CD4-positive, CD25-positive, alpha-beta regulatory T cell (primary cell): ENCODE data around the gene TRIO. TPM values are rescaled to one million over a fixed set of nuclear protein-coding genes. Genes with fewer than 3 reads are reported as not detected.

Experiments used
- ATAC-seq, 2 donors: fragments of 150-1000 bp; cut with Tn5 transposase; one replicate each; pipeline ENCODE4 v1.10.0; 2021; ENCODE audit warnings: low read depth in 2 of 2, moderate number of reproducible peaks in 2 of 2, moderate library complexity in 1 of 2
- DNase-seq, 3 donors: peaks; one replicate each; pipeline versions ENCODE4 v3.0.0 to v3.0.0-alpha.2; 2012 to 2022; ENCODE audit warnings: mixed read lengths in 1 of 3
- H3K27ac ChIP-seq: one replicate; pipeline ENCODE4 v1.7.0; 2013; ENCODE audit warnings: mild to moderate bottlenecking, low read length; ENCODE audit not compliant: insufficient read depth, poor library complexity, severe bottlenecking
- H3K27me3 ChIP-seq: one replicate; pipeline ENCODE4 v1.7.0; 2013; ENCODE audit warnings: low read length; ENCODE audit not compliant: control insufficient read depth, insufficient read depth
- H3K36me3 ChIP-seq: one replicate; pipeline ENCODE4 v1.7.0; 2013; ENCODE audit warnings: mild to moderate bottlenecking, low read length, moderate library complexity; ENCODE audit not compliant: control insufficient read depth, insufficient read depth
- H3K4me1 ChIP-seq: 2 replicates; pipeline ENCODE4 v1.7.0; 2013; ENCODE audit warnings: mild to moderate bottlenecking, low read length; ENCODE audit not compliant: insufficient read depth, control insufficient read depth, poor library complexity, severe bottlenecking
- H3K4me3 ChIP-seq: one replicate; pipeline ENCODE4 v1.7.0; 2013; ENCODE audit warnings: low read depth, mild to moderate bottlenecking, low read length, moderate library complexity
- H3K9me3 ChIP-seq, 2 experiments: 1 replicate in 1 of 2; 2 replicates in 1 of 2; pipeline ENCODE4 v1.7.0; 2013; ENCODE audit warnings: low read length in 2 of 2, mild to moderate bottlenecking in 1 of 2, moderate library complexity in 1 of 2; ENCODE audit not compliant: control insufficient read depth in 2 of 2
- H3K27ac Mint-ChIP-seq, 3 donors: one replicate each; pipeline ENCODE4 v1.8.0; 2020 to 2022; ENCODE audit warnings: mild to moderate bottlenecking in 3 of 3, mixed read lengths in 3 of 3, moderate library complexity in 2 of 3
- H3K27me3 Mint-ChIP-seq: one replicate; pipeline ENCODE4 v1.8.0; 2022; ENCODE audit warnings: mild to moderate bottlenecking, mixed read lengths
- H3K36me3 Mint-ChIP-seq: one replicate; pipeline ENCODE4 v1.8.0; 2020; ENCODE audit warnings: mixed read lengths
- H3K4me1 Mint-ChIP-seq, 4 donors: one replicate each; pipeline ENCODE4 v1.8.0; 2020 to 2022; ENCODE audit warnings: mixed read lengths in 4 of 4, mild to moderate bottlenecking in 1 of 4
- H3K4me3 Mint-ChIP-seq, 4 donors: one replicate each; pipeline ENCODE4 v1.8.0; 2020 to 2022; ENCODE audit warnings: mild to moderate bottlenecking in 4 of 4, mixed read lengths in 4 of 4, moderate library complexity in 3 of 4
- H3K9me3 Mint-ChIP-seq, 7 donors: one replicate each; pipeline ENCODE4 v1.8.0; 2020 to 2022; ENCODE audit warnings: mixed read lengths in 7 of 7, mild to moderate bottlenecking in 3 of 7, moderate library complexity in 2 of 7
- polyA plus RNA-seq, 4 donors: library from polyadenylated mRNA; unstranded; fragments of 300-500 nt; fragmentation: Illumina TruSeq; gene quantifications; one replicate each; pipeline ENCODE4 v1.2.3, GENCODE V29; 2021
- total RNA-seq: library from RNA; stranded (reverse); gene quantifications from one replicate; pipeline ENCODE4 v1.2.3, GENCODE V29; 2022

TRIO gene
- total and polyA plus RNA-seq, 5 donors from 2014 or later, result 1.2 to 7.6 (median 1.8) TPM

- Histone ChIP-seq H3K36me3 (no peaks in the 10 kb centered on the region), H3K4me3 (no peak overlapping the region), H3K4me1 (no peaks in the 10 kb centered on the region), H3K9me3 (no peaks in the 10 kb centered on the region), H3K27ac (no peak overlapping the region), H3K27me3 (no peaks in the 10 kb centered on the region)
- DNase-seq (no peak), ATAC-seq (no peak)
- peaks cover 0 to 4% (median 2%) of the 10 kb centered on the region in 4 donors for H3K4me1 Mint-ChIP-seq
- no peak overlapping the region for H3K27ac Mint-ChIP-seq
- H3K36me3 Mint-ChIP-seq, result no peaks in the 10 kb centered on the region
- H3K27me3 Mint-ChIP-seq, result peaks cover 25% of the 10 kb centered on the region
- no peak overlapping the region for H3K4me3 Mint-ChIP-seq
- H3K9me3 Mint-ChIP-seq, result peaks cover 1 to 7% (median 6%) of the 10 kb centered on the region in 7 donors
These were observed 8.4 kb upstream of the TRIO start for GRCh38 chr5:14134771-14135170.

GRCh38 chr5:14135621-14136020 lies 7.5 kb upstream of the TRIO start:
- Mint-ChIP-seq H3K4me3 (no peak overlapping the region), H3K27me3 (peaks cover 29% of the 10 kb centered on the region), H3K9me3 (peaks cover 0 to 7% (median 6%) of the 10 kb centered on the region in 7 donors), H3K36me3 (no peaks in the 10 kb centered on the region), H3K27ac (no peak overlapping the region), H3K4me1 (peaks cover 0 to 4% (median 2%) of the 10 kb centered on the region in 4 donors)
- DNase-seq, result no peak
- no peak for ATAC-seq
- Histone ChIP-seq H3K27ac (no peak overlapping the region), H3K9me3 (no peaks in the 10 kb centered on the region), H3K27me3 (peaks cover 2% of the 10 kb centered on the region), H3K36me3 (no peaks in the 10 kb centered on the region), H3K4me3 (no peak overlapping the region), H3K4me1 (no peaks in the 10 kb centered on the region)

GRCh38 chr5:14136228-14136627 lies 6.9 kb upstream of the TRIO start:
- Mint-ChIP-seq H3K36me3 (no peaks in the 10 kb centered on the region), H3K4me3 (no peak overlapping the region), H3K27me3 (peaks cover 35% of the 10 kb centered on the region), H3K27ac (no peak overlapping the region), H3K4me1 (peaks cover 0 to 4% (median 2%) of the 10 kb centered on the region in 4 donors), H3K9me3 (peaks cover 0 to 7% (median 6%) of the 10 kb centered on the region in 7 donors)
- ATAC-seq, result no peak
- no peaks in the 10 kb centered on the region for H3K9me3 ChIP-seq
- H3K27ac ChIP-seq, result no peak overlapping the region
- H3K4me1 ChIP-seq, result no peaks in the 10 kb centered on the region
- no peak overlapping the region for H3K4me3 ChIP-seq
- H3K27me3 ChIP-seq, result peaks cover 8% of the 10 kb centered on the region
- DNase-seq, result no peak
- no peaks in the 10 kb centered on the region for H3K36me3 ChIP-seq

GRCh38 chr5:14138608-14139540 lies 4.3 kb upstream of the TRIO start:
- peaks cover 0 to 8% (median 6%) of the 10 kb centered on the region in 4 donors for H3K4me1 Mint-ChIP-seq
- H3K4me3 Mint-ChIP-seq, result peak overlapping the region in 2 of 4 donors; percentile 27 to 33
- ATAC-seq, result no peak

GRCh38 chr5:14141764-14142163 lies 1.4 kb upstream of the TRIO start:
- no peaks in the 10 kb centered on the region for H3K36me3 ChIP-seq
- H3K27ac Mint-ChIP-seq, result no peak overlapping the region
- peaks cover 0 to 19% (median 8%) of the 10 kb centered on the region in 4 donors for H3K4me1 Mint-ChIP-seq
- no peaks in the 10 kb centered on the region for H3K36me3 Mint-ChIP-seq
- peaks cover 27% of the 10 kb centered on the region for H3K27me3 ChIP-seq
- peaks cover 69% of the 10 kb centered on the region for H3K27me3 Mint-ChIP-seq
- no peak for DNase-seq
- H3K4me3 ChIP-seq, result peak overlapping the region; percentile 53
- H3K27ac ChIP-seq, result no peak overlapping the region
- peak overlapping the region in 2 of 4 donors; percentile 75 to 84 for H3K4me3 Mint-ChIP-seq
- H3K9me3 Mint-ChIP-seq, result peaks cover 0 to 7% (median 2%) of the 10 kb centered on the region in 7 donors
- peaks cover 24% of the 10 kb centered on the region for H3K4me1 ChIP-seq
- ATAC-seq, result no peak
- no peaks in the 10 kb centered on the region for H3K9me3 ChIP-seq

More at GRCh38 chr5:14138608-14139540, 4.3 kb upstream of the TRIO start:
- peaks cover 0 to 7% (median 5%) of the 10 kb centered on the region in 7 donors for H3K9me3 Mint-ChIP-seq
- H3K4me3 ChIP-seq, result no peak overlapping the region
- H3K27me3 Mint-ChIP-seq, result peaks cover 48% of the 10 kb centered on the region
- H3K27me3 ChIP-seq, result peaks cover 15% of the 10 kb centered on the region
- H3K27ac Mint-ChIP-seq, result no peak overlapping the region
- H3K36me3 Mint-ChIP-seq, result no peaks in the 10 kb centered on the region
- no peaks in the 10 kb centered on the region for H3K9me3 ChIP-seq
- no peak for DNase-seq
- H3K4me1 ChIP-seq, result peaks cover 12% of the 10 kb centered on the region
- no peak overlapping the region for H3K27ac ChIP-seq
- H3K36me3 ChIP-seq, result no peaks in the 10 kb centered on the region

GRCh38 chr5:14142202-14142826 lies 828 bp upstream of the TRIO start:
- peaks cover 71% of the 10 kb centered on the region for H3K27me3 Mint-ChIP-seq
- Histone ChIP-seq H3K27me3 (peaks cover 29% of the 10 kb centered on the region), H3K4me3 (peak overlapping the region; percentile 53), H3K9me3 (no peaks in the 10 kb centered on the region), H3K4me1 (peaks cover 24% of the 10 kb centered on the region), H3K36me3 (no peaks in the 10 kb centered on the region), H3K27ac (no peak overlapping the region)
- DNase-seq, result no peak
- H3K4me3 Mint-ChIP-seq, result peak overlapping the region; percentile 75 to 86 (median 83)
- no peaks in the 10 kb centered on the region for H3K36me3 Mint-ChIP-seq
- no peak for ATAC-seq
- H3K27ac Mint-ChIP-seq, result peak overlapping the region in 1 of 3 donors; percentile 46
- H3K4me1 Mint-ChIP-seq, result peaks cover 0 to 19% (median 8%) of the 10 kb centered on the region in 4 donors
- H3K9me3 Mint-ChIP-seq, result peaks cover 0 to 7% (median 2%) of the 10 kb centered on the region in 7 donors

- no peak overlapping the region for H3K27ac ChIP-seq
- no peak for ATAC-seq
- no peak overlapping the region for H3K4me3 Mint-ChIP-seq
These were observed 351 bp downstream of the TRIO start for GRCh38 chr5:14143546-14143840.

More at GRCh38 chr5:14143546-14143840, 351 bp downstream of the TRIO start:
- Histone ChIP-seq H3K4me3 (no peak overlapping the region), H3K9me3 (no peaks in the 10 kb centered on the region), H3K27me3 (peaks cover 29% of the 10 kb centered on the region), H3K4me1 (peaks cover 24% of the 10 kb centered on the region), H3K36me3 (no peaks in the 10 kb centered on the region)
- no peak for DNase-seq
- H3K36me3 Mint-ChIP-seq, result no peaks in the 10 kb centered on the region
- peaks cover 0 to 7% (median 1%) of the 10 kb centered on the region in 7 donors for H3K9me3 Mint-ChIP-seq
- H3K4me1 Mint-ChIP-seq, result peaks cover 0 to 19% (median 8%) of the 10 kb centered on the region in 4 donors
- H3K27ac Mint-ChIP-seq, result no peak overlapping the region
- H3K27me3 Mint-ChIP-seq, result peaks cover 72% of the 10 kb centered on the region
